Right hindlimb (tissue), 1 donor: ENCODE results near the gene TCIRG1.

Experiments used
- DNase-seq: peaks from one replicate; pipeline ENCODE4 v3.0.0-alpha.2; 2018

The TCIRG1 gene

DNA sequence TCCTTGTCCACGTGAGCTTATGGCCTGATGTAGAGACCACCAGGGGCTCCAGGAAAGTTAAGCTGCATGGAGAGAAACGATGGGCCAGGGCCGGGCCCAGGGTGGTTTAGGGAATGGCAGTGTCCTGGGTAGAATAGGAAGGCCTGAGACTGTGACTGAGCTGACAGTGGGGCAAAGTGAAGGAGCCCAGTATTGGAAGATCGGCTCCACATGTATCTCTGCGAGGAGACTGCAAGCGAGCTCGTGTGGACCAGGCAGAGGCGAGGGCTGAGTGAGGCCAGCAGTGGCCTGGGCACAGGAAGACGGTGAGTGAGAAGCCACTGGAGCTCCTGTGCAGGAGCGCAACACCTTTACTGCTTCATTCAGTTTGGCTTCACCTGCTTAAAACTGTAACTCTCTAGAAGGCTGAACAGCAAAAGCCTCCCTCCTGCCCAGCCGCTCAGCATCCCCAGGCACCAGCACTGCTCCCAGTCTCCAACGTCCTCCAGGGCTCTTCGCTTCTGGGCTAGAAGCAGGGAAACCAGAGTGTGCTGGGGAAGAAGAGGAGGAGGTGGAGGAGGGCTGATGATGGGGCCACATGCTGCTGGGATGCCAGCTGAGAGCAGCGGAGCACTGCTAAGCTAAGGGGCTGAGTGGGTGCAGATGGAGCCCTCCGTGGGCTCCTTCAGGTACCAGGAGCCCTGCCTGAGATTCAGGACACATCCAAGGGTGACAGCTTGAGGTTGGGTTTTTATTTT, 13.5 kb downstream of the TCIRG1 start:
- DNase-seq: no peak

DNA sequence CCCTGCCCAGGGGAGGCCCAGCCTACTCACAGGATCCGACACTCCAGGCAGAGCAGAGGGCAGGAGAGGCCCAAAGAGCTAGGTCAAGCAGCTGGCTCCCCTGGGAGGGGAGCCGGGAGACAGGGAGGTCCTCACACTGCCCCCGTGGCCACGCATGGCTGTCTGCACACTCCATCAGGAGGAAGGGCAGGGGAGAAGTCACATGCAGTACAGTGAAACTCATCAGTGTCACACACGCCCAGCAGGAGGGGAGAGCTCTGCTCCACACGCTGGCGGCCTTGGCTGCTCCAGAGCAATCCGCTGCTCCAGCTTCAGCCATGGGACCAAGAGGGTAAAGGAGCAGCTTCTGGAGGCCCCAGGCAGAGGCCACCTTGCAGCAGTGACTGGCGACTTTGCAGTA, 14.3 kb downstream of the TCIRG1 start:
- DNase-seq: no peak

DNA sequence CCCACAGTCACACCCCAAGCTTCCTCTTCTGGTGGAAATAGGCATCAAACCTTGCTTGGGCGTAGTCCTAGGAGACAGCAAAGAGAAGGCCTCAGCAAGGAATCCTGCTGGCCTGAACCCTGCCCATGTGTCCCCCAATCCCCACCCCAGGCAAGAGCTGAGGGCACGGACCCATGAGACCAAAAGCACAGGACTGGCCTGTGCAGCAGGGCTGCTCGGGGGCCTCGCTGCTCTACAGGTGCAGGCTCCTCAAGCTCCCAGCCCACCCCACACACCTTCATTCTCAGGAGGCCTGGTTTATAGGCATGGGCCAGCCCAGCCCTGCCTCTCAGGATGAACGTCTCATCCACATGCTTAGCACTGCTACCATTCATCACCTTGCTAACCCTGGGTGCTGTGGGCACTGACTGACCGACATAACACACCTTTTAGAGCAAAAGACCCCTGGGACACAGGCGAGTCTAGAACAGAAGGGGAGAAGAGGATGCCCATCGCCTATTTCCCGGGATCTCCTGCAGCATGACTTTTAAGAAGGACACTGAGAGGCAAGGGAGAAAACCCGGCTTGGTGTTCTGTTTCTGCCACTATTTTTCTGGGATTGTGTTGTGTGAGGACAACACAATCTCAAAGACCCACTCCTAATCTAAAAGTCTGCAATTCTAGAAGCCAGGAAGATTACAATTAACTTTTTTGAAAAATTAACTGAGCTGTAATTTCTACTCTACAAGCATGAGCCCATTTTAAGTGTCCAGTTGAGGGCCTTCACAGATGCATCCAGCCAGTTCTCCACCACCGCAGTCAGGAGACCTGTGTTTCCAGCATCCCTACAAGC, 15.4 kb downstream of the TCIRG1 start:
- no peak for DNase-seq

DNA sequence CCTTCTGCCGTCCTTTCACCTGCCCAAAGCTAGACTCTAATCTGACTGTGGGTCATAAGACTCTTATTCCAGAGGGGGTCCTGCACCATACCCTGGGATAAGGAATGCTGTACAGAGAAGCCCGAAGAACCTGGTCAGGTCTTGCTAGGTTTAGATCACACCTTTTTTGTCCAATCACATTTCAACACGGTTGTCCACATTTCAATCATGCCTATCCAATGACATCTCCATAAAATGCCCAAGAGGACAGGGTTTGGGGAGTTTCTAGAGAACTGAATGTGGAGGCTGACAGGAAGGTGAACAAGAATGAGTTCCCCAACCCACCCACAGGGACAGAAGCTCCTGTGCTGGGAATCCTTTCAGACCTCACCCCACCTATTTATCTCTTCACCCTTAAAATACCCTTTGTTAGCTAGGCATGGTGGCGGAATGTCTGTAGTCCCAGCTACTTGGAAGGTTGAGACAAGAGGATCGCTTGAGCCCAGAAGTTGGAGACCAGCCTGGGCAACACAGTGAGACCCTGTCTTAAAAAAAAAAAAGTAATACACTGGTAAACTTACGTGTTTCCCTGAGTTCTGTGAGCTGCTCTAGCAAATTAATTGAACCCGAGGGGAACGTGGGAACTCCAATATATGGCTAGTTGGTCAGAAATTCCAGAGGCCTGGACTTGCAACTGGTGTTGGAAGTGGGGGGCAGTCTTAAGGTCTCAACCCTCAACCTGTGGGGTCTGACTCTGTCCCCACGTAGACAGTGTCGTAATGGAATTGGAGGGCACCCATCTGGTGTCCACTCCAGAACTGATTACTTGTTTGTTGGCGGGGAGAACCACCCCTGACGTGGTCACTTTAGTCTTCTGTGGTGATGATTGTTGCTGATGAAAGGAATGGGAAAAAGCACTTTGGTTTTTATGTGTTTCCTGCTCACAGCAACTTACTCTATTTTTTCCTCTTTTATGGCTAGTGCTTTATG, 17.8 kb downstream of the TCIRG1 start:
- no peak for DNase-seq

DNA sequence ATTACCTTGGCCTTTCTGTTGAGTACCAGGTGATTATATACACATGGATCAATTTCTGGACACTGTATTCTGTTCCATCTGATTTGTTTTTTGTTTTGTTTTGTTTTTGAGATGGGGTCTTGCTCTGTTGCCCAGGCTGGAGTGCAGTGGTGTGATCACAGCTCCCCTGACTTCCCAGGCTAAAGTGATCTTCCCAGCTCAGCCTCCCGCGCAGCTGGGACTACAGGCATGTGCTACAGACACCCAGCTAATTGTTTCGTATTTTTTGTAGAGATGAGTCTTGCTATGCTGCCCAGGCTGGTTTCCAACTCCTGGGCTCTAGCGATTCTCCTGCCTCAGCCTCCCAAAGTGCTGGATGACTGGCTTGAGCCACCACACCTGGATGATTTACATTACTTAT, 19.0 kb downstream of the TCIRG1 start:
- no peak for DNase-seq

DNA sequence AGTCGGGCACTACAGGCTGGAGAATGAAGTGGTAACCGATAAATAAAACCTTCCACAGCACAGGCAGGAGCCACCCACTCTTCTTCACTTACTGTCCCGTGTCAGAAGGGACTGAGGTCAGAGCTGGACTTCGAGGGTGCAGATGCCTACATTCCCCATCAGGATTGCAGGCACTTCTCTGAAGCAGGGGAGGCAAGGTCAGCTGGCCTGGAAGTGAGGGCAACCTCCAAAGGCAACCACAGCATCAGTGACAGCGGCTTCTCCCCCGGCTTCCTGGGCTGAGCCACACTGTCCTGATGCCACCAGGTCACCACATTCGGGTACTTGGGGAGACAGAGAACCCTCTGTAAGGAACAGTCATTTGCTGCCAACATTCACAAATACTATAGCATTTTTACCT, 22.7 kb downstream of the TCIRG1 start:
- DNase-seq: no peak

DNA sequence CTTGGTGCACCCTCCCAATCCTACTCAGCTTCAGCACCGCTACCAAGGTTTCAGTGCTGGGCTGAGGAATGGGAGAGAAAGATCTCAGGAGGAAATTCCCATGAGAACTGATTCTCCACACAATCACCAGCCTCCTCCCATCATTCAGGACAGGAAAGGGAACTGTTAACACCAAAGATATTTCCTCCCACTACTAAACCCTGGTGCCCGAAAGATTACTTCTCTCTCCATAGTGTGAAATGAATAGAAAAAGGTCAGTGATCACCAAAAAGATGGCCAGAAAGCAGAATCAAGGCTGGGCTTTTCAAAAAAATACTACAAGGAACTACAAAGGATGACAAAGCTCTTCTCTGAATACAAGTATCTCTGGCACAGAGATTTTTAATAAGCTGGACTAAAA, 26.1 kb downstream of the TCIRG1 start:
- DNase-seq: no peak

DNA sequence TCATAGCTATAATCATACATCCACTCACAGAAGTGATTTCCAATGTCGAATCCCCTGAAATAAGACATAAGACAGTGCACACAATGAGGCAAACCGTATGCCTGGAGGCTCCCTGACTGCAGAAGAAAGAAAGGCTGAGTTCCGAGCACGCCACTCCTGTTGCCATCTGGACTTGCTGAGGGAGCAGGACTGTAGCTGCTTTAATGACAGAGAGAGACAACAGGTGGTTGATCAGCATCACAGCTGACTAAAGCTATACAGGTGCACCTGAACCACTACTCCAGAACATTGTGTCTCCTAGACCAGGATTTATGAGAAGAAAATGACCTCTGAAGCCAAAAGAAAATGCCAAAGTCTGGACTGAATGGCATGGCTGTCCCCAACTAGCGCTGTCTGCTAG, 27.0 kb downstream of the TCIRG1 start:
- DNase-seq: no peak

DNA sequence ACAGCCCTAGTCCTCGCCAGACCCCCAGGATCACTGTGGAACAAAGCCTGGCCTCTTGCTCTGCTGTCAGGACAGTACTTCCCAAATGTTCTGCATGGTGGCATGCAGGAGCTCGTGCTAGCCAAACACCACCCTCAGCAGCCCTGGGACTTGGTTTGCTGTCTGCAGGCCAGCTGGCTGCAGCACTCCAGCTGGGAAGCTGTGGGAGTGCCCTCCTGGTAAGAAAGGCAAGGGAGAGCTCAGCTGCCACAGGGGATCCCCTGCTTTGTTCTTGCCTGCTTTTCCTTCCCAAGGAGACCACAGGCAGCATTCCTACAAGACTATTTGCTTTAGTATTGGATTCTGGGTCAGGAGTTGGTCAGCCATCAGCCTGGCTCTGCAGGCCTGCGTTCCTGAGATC, 27.9 kb downstream of the TCIRG1 start:
- DNase-seq: no peak

DNA sequence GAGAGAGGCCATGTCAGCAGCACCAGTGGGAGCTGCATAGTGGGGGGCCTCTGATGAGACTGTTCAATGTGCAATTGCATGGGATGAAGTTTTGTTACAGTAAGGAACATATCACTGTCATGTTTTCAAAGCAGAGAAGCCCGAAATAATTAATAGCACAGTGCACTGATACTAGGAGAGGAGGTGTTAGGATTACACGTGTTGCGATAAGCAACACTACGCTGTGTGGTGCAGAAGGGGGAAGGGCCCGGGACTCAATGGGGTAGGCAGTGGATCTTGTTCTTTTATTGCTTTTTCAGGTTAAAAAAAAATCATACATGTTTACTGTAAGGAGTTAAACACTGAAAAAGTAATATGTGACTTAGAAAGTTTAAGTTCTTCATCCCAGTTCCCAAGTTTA, 29.2 kb downstream of the TCIRG1 start:
- no peak for DNase-seq

DNA sequence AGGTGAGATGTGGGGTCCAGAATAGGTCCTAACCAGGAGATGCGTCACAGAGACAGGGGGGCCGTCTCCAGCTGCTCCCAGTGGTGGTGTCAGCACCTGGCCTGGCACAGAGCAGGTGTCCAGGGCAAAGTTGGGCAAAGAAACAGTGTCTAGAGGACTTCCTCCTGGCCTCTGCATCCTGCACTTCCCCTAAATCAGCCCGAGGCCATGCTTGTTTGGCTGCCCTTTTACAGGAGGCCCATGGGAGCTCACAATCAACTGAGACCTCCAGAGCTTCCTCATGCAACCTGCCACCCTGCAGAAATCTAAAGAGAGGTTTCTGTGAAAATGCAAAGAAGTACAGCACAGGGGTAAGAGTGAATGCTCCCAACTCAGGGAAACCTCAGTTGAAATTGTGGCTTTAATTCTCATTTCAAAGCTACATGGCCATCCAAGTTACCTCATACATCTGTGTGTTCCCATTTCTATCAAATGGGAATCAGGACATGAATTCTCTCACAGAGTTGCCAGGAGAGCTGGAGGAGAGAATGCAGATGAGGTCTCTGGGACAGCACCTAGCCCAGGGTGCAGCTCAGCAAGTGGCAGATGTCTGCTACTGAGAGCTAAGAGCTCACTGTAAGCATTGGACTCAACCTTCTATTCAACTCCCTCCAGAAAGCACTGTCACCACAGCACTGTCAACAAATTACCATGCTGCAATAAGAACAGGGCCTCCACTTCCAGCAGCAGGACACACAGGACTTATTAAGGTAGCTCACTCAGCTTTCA, 32.6 kb downstream of the TCIRG1 start:
- no peak for DNase-seq

DNA sequence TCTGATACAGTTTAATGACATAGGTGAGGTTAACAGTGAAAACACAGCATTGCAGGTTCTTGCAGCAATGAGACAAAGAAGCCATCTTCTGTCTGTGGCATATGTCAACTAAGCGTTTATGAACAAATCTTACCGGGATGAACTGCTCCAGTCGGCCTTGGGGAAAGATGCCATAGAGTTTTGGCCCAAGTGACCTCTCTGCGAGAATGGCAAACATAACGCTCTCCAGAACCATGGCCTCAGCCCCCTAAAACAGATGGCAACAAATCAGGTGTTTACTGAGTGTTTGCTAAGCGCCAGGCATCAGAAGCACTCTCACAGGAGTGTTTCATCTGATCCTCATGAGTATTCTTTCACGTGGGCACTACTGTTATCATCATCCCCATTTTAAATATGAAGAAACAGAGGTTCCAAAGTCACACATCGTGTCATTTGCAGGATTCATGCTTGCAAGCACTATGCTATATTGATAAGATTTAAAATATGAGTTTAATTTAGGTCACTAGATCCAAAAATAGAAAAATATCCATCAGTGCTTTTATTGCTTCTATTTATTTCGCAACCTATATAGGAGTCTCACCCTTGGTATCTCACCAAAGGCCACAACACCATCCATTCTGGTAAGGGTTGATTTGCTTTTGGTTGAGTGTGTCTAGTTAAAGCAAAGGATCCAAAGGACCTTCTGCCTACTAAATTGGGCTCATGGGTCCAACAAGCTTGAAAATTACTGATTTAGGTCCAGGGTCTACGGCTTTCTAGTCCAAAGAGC, 35.9 kb downstream of the TCIRG1 start:
- DNase-seq: no peak

DNA sequence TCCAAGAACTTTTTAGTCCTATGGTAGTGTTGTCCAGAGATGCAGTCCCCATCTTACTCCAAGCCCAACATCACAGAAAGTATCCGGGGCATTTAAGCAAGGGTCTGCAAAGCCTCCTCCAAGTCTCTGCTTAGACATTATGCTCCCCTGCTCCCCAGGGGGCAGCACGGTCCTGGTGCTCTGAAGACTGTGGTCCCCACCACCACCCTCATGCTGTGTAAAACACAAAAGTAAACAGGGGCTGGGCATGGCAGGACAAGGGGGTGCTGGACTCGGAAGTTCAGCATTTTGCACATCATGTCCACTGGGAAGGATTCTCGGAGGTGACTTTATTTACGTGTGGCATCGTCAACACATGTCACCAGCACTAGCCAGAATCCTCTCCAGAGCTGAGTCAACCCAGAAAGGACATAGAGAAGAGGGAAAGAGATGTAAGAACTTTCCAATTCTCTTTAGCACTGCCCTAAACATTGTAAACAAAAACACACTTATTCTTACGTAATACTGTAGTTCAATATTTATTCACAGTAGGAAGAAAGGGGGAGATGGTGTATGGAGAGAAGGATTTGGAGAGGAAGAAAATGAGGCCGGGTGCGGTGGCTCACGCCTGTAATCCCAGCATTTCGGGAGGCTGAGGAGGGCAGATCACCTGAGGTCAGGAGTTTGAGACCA, 37.7 kb downstream of the TCIRG1 start:
- DNase-seq: no peak

DNA sequence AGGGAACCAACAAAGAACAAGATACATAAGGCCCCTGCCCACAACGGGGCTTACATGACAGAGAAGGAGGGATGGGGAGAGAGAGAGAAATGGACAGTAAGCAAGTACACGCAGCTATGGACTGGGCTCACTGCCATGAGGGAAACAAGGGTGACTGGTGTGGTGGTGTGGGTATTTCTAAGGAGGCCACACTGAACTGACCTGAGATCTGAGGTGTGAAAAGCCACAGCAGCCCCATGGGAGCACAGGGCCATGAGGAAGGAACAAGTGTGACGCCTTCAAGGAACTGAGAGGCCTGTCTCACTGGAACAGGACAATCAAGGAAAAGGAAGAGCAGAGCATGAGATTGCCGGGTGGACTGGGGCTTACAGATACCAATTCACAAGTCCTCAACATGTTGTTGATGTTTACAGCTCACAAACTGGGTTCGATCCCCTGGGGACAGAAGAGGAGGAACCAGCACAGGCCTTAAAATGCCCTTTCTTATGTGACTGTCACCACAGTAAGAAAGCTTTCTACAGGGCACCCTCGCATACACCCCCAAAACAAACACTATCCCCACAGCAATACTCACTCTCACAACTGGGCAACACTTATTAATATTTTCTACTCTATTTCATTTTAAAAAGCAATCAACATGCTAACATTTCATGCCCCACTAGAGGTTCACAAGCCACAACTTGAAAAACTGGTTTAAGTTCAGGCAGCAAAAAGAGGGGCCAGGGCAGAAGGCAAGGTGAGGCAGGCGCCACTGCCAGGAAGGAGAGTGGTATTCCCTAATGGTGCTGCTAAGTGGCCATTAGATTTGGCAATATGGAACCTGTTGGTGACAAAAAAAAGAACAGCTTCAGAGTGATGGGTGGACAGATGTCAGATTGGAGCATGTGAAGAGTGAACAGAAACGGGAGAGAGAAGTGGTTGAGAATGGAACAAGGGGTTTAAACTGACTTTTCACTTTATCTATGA, 39.1 kb downstream of the TCIRG1 start:
- no peak for DNase-seq

DNA sequence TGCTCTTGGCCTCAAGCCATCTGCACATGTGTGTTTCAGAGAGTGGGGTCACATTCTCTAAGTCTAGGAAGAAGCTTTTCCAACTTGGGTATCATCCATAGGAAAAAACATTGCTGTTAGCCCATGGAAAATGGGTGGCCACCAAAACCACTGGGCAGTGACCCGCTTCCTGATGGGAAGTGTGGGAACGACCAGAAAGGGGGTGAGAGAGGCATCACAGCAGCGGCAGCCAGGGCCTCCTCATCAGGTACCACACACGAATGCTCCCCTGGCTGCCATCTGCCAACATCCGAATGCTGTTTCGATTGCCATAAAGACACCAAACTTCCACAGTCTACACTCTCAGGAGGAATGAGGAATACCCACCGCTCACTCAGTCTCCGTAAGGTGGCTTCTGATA, 42.0 kb downstream of the TCIRG1 start:
- no peak for DNase-seq

DNA sequence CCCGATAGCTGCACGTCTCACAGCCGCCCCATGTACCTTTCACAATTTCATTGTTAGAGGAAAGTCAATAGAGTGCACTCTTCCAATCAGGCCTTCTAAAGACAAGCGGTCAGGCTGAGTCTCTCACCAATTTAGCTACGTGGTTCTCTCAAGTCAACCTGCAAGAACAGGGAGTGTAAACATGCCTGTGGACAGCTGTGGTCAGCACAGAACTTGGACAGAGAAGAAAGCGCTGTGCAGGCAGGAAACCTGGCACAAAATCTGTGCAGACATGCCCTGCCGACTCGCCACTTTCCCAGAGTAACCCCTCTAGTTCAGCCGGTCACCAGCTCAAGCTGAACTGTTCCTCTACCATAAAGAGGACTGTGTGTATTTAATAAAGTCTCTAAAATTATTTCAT, 42.9 kb downstream of the TCIRG1 start:
- no peak for DNase-seq

DNA sequence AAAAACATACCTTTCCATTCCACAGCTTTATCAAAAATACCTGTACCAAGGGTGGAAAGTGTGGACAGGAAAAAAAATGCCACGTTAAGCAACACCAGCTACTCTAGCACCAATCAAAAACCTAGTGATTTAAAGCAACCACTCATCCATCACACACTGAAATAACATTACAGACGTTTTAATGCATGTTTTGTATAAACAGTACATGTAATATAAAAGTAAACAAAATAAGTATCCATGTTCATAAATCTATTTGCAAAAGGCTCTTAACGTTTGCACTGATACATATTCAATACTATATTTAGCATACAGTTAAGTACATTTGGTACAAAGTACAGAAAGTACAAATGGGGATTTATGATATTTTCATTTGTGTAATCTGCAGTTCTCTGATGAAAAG, 43.7 kb downstream of the TCIRG1 start:
- DNase-seq: no peak

DNA sequence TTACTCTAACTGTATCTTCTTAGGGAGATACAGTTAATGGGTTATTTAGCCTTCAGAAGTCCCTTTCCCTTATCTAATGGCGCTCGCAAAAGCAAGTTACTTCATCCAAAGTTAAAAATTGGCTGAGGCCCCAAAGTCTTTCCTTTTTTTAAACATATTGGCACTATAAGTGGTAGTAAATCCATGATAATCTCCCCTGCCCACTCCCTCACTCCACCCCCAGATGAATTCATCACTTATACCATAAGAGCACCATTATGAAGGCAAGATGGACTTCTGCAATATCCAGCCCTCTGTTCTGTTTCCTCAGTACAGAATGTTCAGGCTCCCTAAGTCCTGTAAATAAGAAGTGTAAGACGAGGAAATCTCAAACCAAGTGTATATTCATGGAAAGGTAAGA, 44.7 kb downstream of the TCIRG1 start:
- DNase-seq: no peak

DNA sequence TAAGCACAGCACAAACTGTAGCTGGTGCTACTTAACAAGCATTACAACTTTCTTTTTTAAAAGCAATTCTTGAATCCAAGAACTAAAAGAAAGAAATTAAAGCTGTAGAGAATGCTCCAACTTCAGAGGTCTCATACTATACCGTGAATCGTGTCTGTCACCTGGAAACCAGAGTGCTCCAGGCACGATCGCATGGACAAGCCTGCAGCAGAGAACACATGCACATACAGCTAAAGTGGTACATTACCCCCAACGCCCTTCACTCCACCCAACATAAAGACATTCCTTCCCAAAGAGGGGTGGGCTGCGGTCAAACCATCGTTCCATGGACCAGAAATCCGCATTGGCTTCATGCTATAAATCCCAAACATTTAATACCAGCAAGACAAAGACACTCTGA, 50.9 kb downstream of the TCIRG1 start:
- DNase-seq: no peak

DNA sequence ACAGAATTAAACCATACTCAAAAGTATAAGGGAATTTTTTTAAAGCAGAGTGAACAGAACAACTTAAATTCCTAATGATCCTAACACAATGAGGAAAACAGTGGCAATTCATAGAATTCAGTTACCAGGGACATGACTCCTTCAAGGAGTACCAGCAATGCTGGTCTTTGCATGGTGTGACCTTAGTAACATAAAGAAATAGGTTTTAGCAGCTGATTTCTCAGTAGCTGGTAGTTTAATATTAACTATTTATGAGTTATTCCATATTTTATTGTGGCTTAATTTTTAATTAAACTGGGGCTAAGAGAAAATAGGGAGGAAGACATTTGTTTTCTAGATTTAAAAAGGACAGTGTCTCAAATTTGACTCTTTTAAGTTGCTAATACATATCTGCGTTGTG, 51.5 kb downstream of the TCIRG1 start:
- DNase-seq: no peak
